Measurements from ENCODE around the gene CTTN. TPM values are rescaled to one million over a fixed set of nuclear protein-coding genes. Genes with fewer than 3 reads are reported as not detected.

Gene CTTN
- total and polyA plus RNA-seq, 10 of the 15 experiments (the other 5 are each of a cell fraction or from before 2014, with no cell fraction given), result 1.1 to 37.8 (median 11.8) TPM

GRCh38 chr11:70376621-70377020 is 21.7 kb upstream of the CTTN start:
- H3K4me3 ChIP-seq, result no peak overlapping the region
- WGBS (ENCODE audit: insufficient coverage, insufficient replicate concordance, low lambda C conversion rate, missing lambda C conversion rate), result 92% methylated on average over 12 of the region's 12 CpGs
- H2AFZ ChIP-seq (ENCODE audit: control insufficient read depth, low read depth, low read length), result no peak overlapping the region
- H3K4me1 ChIP-seq (ENCODE audit: control insufficient read depth, insufficient read depth, low read length), result no peaks in the 10 kb centered on the region
- H3K4me2 ChIP-seq (ENCODE audit: control insufficient read depth, insufficient read depth), result no peak overlapping the region
- peaks cover 13 to 16% of the 10 kb centered on the region in 2 experiments for H3K36me3 ChIP-seq (ENCODE audit: control insufficient read depth in 2 of 2, insufficient read depth in 2 of 2, low read length in 1 of 2)
- DNase-seq (ENCODE audit: low read depth, low spot score) (no peak), FAIRE-seq (no peak), ATAC-seq (no peak)
- ChIA-PET RAD21 (ENCODE audit: unreplicated experiment) (no interaction called here), POLR2A (no interaction called here), CTCF (interaction anchor here (1.2 kb wide), 1 partner anchor 10 kb away, joined by 3 read pairs; no protein-coding TSS in a partner anchor), SMC1A (ENCODE audit: uncharacterized antibody, unreplicated experiment) (interaction anchor here (1.1 to 1.7 kb wide), 2 partner anchors 10 to 12 kb away, joined by 3 to 4 read pairs; no protein-coding TSS in a partner anchor)
- H3K9ac ChIP-seq (ENCODE audit: control insufficient read depth, insufficient read depth, low read length), result no peak overlapping the region
- H3K27me3 ChIP-seq (replicated peaks in 1 of 2; ENCODE audit: control insufficient read depth in 2 of 2, insufficient read depth in 2 of 2, low read length in 1 of 2), result no peaks in the 10 kb centered on the region
- intact Hi-C loops (cut with micrococcal nuclease; ENCODE audit: unreplicated experiment) (no loop called here), in situ Hi-C loops (cut with MboI) (no loop called here)
- no peak for TF ChIP-seq POLR2AphosphoS5 (IDR thresholded peaks at IDR 0.05; ENCODE audit: low read length)
- TF ChIP-seq GATAD2B (conservative IDR thresholded peaks at IDR 0.05; ENCODE audit: low read depth), result no peak
- TF ChIP-seq EED (IDR thresholded peaks at IDR 0.05; ENCODE audit: low read depth), result no peak
- TF ChIP-seq HCFC1 (IDR thresholded peaks at IDR 0.05; ENCODE audit: low read length), result no peak
- no peak for TF ChIP-seq SMAD1 (IDR thresholded peaks at IDR 0.05; ENCODE audit: low read depth, partially characterized antibody)
- no peak for TF ChIP-seq SUPT20H (IDR thresholded peaks at IDR 0.05; ENCODE audit: borderline replicate concordance, control insufficient read depth, low read depth, low read length)
- no peak for TF ChIP-seq FOS (IDR thresholded peaks at IDR 0.05; ENCODE audit: borderline replicate concordance, extremely low read depth, insufficient read length)
- TF ChIP-seq ZNF274 (IDR thresholded peaks at IDR 0.05; ENCODE audit: insufficient read depth, insufficient read length), result no peak
- no peak for TF ChIP-seq CHD2 (IDR thresholded peaks at IDR 0.05; ENCODE audit: borderline replicate concordance, low read depth, low read length)
- no peaks in the 10 kb centered on the region for H3K9me3 ChIP-seq (replicated peaks; ENCODE audit: control insufficient read depth, insufficient read depth, low read length)
- no peaks in the 10 kb centered on the region for H4K20me1 ChIP-seq (ENCODE audit: control insufficient read depth, insufficient read depth)
- no peak overlapping the region for H3K27ac ChIP-seq (ENCODE audit: control insufficient read depth, insufficient read depth)
- no peaks in the 10 kb centered on the region for H3K79me2 ChIP-seq (ENCODE audit: control insufficient read depth, insufficient read depth, low read length)
- BruUV-seq (replicated peaks), result no TSS peak

- ATAC-seq (no peak), DNase-seq (ENCODE audit: low read depth, low spot score) (no peak), FAIRE-seq (no peak)
- Histone ChIP-seq H3K27me3 (replicated peaks in 1 of 2; ENCODE audit: control insufficient read depth in 2 of 2, insufficient read depth in 2 of 2, low read length in 1 of 2) (no peaks in the 10 kb centered on the region), H3K27ac (ENCODE audit: control insufficient read depth, insufficient read depth) (no peak overlapping the region), H2AFZ (ENCODE audit: control insufficient read depth, low read depth, low read length) (no peak overlapping the region), H4K20me1 (ENCODE audit: control insufficient read depth, insufficient read depth) (no peaks in the 10 kb centered on the region), H3K79me2 (ENCODE audit: control insufficient read depth, insufficient read depth, low read length) (no peaks in the 10 kb centered on the region), H3K4me1 (ENCODE audit: control insufficient read depth, insufficient read depth, low read length) (no peaks in the 10 kb centered on the region), H3K4me3 (no peak overlapping the region), H3K4me2 (ENCODE audit: control insufficient read depth, insufficient read depth) (no peak overlapping the region), H3K36me3 (ENCODE audit: control insufficient read depth in 2 of 2, insufficient read depth in 2 of 2, low read length in 1 of 2) (peaks cover 15% of the 10 kb centered on the region in 2 experiments), H3K9ac (ENCODE audit: control insufficient read depth, insufficient read depth, low read length) (no peak overlapping the region), H3K9me3 (replicated peaks; ENCODE audit: control insufficient read depth, insufficient read depth, low read length) (no peaks in the 10 kb centered on the region)
- intact Hi-C loops (cut with micrococcal nuclease; ENCODE audit: unreplicated experiment), result no loop called here
- CTCF ChIA-PET, result interaction anchor here (0.7 kb wide), 1 partner anchor 319 kb away, joined by 3 read pairs; no protein-coding TSS in a partner anchor
- POLR2A ChIA-PET, result no interaction called here
- TF ChIP-seq HDAC6 (IDR thresholded peaks at IDR 0.05; ENCODE audit: unreplicated experiment) (no peak), NFYB (IDR thresholded peaks at IDR 0.05; ENCODE audit: insufficient read depth, low read depth, low read length) (no peak), ZZZ3 (IDR thresholded peaks at IDR 0.05; ENCODE audit: control insufficient read depth, insufficient read length, low read depth) (no peak), FOXK2 (IDR thresholded peaks at IDR 0.05) (no peak), MYB (IDR thresholded peaks at IDR 0.05; ENCODE audit: borderline replicate concordance, low read depth, low read length) (no peak), SREBF1 (IDR thresholded peaks at IDR 0.05; ENCODE audit: low read length) (no peak), JUNB (IDR thresholded peaks at IDR 0.05) (no peak), KDM1A (IDR thresholded peaks at IDR 0.05; ENCODE audit: borderline replicate concordance) (no peak), MTA2 (IDR thresholded peaks at IDR 0.05; ENCODE audit: low read depth) (no peak), HDGF (IDR thresholded peaks at IDR 0.05) (no peak), CBX3 (IDR thresholded peaks at IDR 0.05; ENCODE audit: borderline replicate concordance, low read depth) (no peak)
- 97% methylated on average over 8 of the region's 8 CpGs for WGBS (ENCODE audit: insufficient coverage, insufficient replicate concordance, low lambda C conversion rate, missing lambda C conversion rate)
- SMC1A ChIA-PET (ENCODE audit: uncharacterized antibody, unreplicated experiment), result interaction anchor here (1.1 to 1.7 kb wide), 2 partner anchors 11 to 13 kb away, joined by 3 to 4 read pairs; no protein-coding TSS in a partner anchor
- in situ Hi-C loops (cut with MboI), result no loop called here
- no TSS peak for BruUV-seq (replicated peaks)
- RAD21 ChIA-PET (ENCODE audit: unreplicated experiment), result no interaction called here
Measured at GRCh38 chr11:70377645-70378044, 20.7 kb upstream of the CTTN start.
